Measurements from ENCODE around the gene CMSS1.

CMSS1 gene

DNA sequence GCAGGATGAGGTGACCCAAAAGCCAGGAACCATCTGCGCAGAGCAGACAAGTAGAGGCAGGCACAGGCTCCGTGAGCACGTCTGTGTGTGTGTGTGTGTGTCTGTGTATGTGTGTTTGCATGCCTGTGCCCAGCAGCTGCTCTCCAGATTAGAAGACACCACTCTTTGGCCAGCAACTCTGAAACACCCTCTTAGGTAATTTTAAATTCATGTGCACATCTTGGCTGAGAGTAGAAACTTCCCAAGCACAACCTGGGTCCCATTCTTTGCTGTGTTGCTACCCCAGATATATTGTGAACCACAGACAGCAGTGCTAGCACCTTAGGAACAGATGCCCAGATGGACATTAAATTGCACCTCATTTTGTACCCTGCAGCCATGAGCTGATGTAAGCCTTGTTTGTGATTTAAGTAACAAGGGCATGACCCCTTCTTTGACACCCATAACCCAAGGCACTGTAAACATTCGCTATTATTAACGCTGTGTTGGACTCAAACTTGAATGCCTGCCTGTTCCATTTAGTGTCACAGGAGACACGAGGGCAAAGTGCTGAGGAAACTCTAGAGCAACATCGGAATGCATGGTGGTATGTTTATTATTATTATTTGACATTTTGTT lies 296.9 kb downstream of the CMSS1 start, which contains the start of gene FILIP1L:
FILIP1L (minus strand) TSS at position 89 of the 618 bp plus-strand sequence.
- no peak for DNase-seq

DNA sequence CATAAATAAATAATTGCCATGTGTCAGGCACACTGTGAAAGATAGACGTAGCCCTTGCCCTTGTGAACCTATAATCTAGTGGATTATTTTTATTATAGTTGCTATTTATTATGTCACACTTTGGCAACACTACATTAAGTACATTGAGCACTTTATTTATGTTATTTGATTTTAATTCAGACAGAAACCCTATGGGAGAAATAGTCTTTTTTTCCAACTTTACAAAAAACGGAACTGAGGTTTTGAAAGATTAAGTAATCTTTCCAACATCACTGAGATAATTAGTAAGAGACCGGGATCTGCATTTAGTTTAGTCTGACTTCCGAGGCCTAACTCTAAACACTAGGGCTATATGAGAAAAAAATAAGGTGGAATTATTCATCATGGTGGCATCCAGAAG lies 299.4 kb downstream of the CMSS1 start:
- no peak for DNase-seq

DNA sequence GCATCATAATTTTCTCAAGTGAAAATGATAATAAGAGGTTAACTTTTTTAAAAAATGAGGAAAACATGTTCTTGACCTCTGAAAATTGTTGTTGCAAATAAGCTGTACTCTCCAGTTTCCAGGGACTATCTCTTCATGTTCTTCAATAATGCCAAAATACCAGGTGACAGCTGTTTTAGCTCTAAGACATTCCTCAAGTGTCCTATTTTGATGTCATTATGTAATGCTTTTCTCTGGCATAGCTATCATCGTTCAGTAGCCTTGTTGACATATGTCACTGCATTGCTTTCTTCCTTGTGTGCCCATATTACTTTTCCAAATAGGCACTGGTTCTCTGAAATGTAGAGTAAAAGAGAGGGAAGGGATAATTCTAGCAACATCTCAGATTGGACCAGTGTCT lies 302.4 kb downstream of the CMSS1 start:
- DNase-seq, result no peak

DNA sequence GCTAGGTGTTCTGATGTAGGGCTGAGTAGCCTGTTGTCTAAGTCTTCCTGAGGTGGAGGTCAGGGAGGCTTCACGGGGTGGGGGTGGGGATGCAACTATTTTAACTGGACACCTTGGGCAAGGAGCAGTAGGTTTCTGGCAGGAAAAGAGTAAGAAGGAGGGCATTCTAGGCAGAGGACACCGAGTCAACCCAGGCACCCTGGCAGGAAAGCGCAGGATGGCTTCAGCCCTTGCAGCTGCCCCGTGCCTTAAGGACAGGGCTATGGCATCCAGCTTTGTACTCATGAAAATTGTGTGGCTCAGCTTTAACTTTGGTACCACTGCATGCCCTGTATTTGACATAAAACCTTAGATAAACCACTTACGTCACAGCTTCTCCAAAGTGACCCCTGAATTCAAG lies 303.0 kb downstream of the CMSS1 start:
- no peak for DNase-seq

GRCh38 chr3:100122321-100122720 lies 304.7 kb downstream of the CMSS1 start:
- no peak for DNase-seq

GRCh38 chr3:100123112-100123511 lies 305.4 kb downstream of the CMSS1 start:
- DNase-seq, result no peak

DNA sequence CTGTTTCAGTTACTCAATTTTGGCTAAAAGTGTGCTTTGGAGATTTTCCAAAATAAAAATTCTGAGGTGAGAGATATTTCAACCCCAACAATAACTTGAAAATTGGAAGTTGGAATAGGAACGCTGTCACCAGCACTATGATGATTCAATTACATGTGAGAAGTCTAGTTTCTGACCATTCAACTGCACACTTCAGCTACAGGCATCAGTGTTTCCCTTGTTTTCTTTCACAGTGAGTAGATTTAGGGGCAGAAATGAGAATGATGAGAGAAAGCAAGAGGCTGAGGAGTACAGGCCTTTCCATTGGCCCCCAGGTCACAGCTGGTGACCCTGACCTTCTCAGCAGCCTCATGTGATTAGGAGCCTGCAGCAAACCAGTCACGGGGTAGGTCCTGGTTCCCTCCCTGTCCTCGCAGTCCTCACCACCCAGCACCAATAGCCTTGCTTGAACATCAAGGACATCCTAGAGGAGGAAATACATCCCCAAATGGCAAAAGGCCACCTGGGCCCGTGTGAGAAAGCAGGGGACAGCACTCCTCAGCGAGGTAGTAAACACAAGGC lies 306.6 kb downstream of the CMSS1 start:
- no peak for DNase-seq

GRCh38 chr3:100125161-100125938 lies 307.7 kb downstream of the CMSS1 start:
- DNase-seq, result no peak

DNA sequence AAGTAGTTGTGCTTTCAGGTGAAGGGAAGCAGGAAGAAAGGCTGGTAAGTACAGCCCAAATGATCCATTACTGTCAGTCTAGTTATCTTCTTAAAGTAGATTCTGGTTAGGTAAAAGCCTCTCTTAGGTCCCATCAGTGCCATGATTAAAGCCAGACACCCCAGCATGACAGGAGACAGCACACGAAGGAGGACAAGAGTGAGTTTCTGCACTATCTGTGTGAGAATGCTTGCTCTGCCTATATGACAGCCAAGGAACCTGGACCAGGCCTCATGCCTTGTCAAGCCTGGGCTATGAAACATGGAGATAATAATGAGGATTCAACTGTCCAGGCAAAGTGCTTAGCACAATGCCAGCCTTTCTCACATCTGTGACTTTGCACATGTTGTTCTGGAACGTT lies 310.1 kb downstream of the CMSS1 start:
- no peak for DNase-seq

GRCh38 chr3:100128565-100128964 lies 310.9 kb downstream of the CMSS1 start:
- DNase-seq, result no peak

GRCh38 chr3:100129941-100130340 lies 312.3 kb downstream of the CMSS1 start:
- no peak for DNase-seq

- no peak for DNase-seq
Measured at GRCh38 chr3:100131241-100131640, 313.6 kb downstream of the CMSS1 start.

DNA sequence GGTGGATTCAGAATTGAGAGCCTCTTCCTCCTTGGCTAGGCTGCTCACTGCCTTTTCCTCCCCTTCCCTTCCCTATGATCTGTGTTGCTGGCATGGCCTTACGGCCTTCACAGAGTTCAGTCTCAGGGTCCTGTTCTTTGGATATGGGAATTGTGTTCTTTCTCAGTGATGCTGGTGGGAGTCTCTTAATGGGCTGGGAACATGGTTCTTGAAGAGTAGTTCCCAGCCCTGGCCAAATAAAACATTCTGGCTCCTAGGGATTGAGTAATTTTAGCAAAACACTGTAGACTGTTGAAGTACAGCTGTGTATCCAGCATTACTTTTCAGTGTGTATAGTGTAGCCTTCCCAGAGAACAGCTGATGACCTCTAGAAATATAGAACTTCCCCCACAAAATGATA lies 319.3 kb downstream of the CMSS1 start:
- no peak for DNase-seq

GRCh38 chr3:100140976-100141375 lies 323.3 kb downstream of the CMSS1 start:
- no peak for DNase-seq

GRCh38 chr3:100141586-100141985 lies 323.9 kb downstream of the CMSS1 start:
- DNase-seq, result no peak

DNA sequence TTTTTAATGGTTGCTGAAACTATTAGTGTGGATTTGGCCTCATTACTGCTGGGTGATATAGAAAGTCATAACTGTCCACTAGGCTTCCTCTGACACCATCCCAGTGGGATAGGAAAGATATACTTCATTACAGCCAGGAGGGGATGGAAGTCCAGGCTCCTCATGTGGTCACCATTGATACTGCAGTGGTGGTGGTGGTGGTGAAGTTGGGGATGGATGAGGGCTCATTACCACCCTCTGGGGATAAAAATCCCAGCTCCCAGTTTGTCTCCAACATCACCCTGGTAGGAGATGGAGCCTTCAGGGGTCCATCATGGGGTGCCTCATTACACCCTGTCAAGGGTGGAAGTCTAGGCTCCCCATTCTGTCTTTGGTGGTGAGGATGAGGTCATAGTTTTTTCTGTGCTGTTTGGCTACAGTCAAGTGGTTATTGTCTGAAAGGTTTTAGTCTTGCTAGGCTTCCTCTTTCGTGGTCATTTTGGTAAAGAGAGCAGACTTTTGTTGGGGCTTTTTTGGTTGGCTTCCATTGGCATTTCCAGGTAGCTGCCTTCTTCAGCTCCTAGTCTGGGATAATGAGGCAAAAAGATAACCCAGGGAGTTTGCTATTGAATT lies 326.7 kb downstream of the CMSS1 start:
- DNase-seq, result no peak

- DNase-seq, result no peak
Measured at GRCh38 chr3:100149130-100149529, 331.5 kb downstream of the CMSS1 start.

DNA sequence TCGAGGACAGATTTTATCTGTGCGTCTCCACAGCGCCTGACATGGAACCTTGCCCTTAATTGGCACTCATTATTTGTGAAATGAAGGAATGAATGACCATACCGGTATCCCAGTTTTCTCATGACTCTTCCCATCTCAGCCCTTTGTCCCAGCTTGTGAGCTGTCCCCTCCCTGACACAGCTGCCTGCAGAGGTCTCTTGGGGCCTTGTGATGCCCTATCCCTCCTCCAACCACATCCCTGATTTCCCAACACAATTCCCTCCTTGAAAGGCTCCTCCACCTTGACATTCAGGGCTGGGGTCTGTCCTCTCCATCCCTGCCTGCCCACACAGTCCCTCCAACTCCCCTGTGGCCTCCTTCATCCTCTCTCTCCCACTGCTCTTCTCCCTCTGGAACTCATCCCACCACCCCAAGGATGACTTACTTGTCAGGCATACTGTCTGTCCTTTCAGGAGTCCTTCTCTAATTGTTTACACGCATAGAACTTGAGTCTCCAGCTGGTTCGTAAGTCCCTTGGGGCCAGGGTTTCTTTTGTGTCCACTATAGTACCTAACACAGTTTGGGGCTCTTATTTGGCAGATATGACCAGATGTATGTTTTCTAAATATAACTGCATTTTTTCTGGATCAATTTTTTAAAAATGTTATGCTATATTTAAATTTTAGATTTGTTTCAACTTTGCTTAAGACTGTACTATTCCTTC lies 332.2 kb downstream of the CMSS1 start:
- DNase-seq, result no peak

GRCh38 chr3:100150473-100150872 lies 332.8 kb downstream of the CMSS1 start:
- no peak for DNase-seq

- no peak for DNase-seq
Measured at GRCh38 chr3:100151024-100151707, 333.5 kb downstream of the CMSS1 start.

- no peak for DNase-seq
Measured at GRCh38 chr3:100154171-100154570, 336.5 kb downstream of the CMSS1 start.

- DNase-seq, result no peak
Measured at GRCh38 chr3:100155128-100155527, 337.5 kb downstream of the CMSS1 start.

GRCh38 chr3:100155590-100155989 lies 337.9 kb downstream of the CMSS1 start:
- no peak for DNase-seq
